Activated T-helper 1 cell treated with anti-CD3 and anti-CD28 coated beads, Interleukin-12 subunit alpha, Interleukin-12 subunit beta, Interleukin-2, Interleukin-4 antibody, amounts not matched to agents 30 ng/mL and 10 ng/mL and 1 ng/mL, durations not matched to agents 14 hours and 24 hours and 36 hours (primary cell): ENCODE measurements around the gene HSPG2. TPM values are rescaled to one million over a fixed set of nuclear protein-coding genes. Genes with fewer than 3 reads are reported as not detected.

Experiments
- DNase-seq: peaks from one replicate; pipeline ENCODE4 v3.0.0; 2021; ENCODE audit warnings: low spot score
- H3K27ac Mint-ChIP-seq: one replicate; pipeline ENCODE4 v1.8.0; 2021; ENCODE audit warnings: mild to moderate bottlenecking, mixed read lengths
- H3K27me3 Mint-ChIP-seq: one replicate; pipeline ENCODE4 v1.8.0; 2022; ENCODE audit warnings: mild to moderate bottlenecking, moderate library complexity, mixed read lengths; ENCODE audit not compliant: insufficient read depth
- H3K36me3 Mint-ChIP-seq: one replicate; pipeline ENCODE4 v1.8.0; 2021; ENCODE audit warnings: low read depth, mixed read lengths
- H3K4me1 Mint-ChIP-seq: one replicate; pipeline ENCODE4 v1.8.0; 2021; ENCODE audit warnings: low read depth, mixed read lengths
- H3K4me3 Mint-ChIP-seq: one replicate; pipeline ENCODE4 v1.8.0; 2021; ENCODE audit warnings: mild to moderate bottlenecking, moderate library complexity, mixed read lengths
- H3K9me3 Mint-ChIP-seq: one replicate; pipeline ENCODE4 v1.8.0; 2021; ENCODE audit warnings: mixed read lengths
- intact Hi-C: fragments of 100-400 bp; cut with micrococcal nuclease; formaldehyde crosslinking; loops from one replicate; pipeline ENCODE4 v1.15.1; 2024
- total RNA-seq: library from RNA; stranded (reverse); gene quantifications from 2 replicates; pipeline ENCODE4 v1.2.3, GENCODE V29; 2022

Gene HSPG2
- total RNA-seq, 1 donor from 2014 or later, result 2.4 TPM

- DNase-seq, result no peak
- H3K4me3 Mint-ChIP-seq, result no peak overlapping the region
- H3K36me3 Mint-ChIP-seq, result no peaks in the 10 kb centered on the region
These were observed 34.8 kb downstream of the HSPG2 start for GRCh38 chr1:21902026-21903012.

GRCh38 chr1:21901473-21901847 lies 35.6 kb downstream of the HSPG2 start:
- no peak for DNase-seq
- intact Hi-C loops, result no loop called here
- Mint-ChIP-seq H3K27ac (no peak overlapping the region), H3K36me3 (no peaks in the 10 kb centered on the region), H3K4me1 (peaks cover 12% of the 10 kb centered on the region), H3K9me3 (no peaks in the 10 kb centered on the region), H3K27me3 (no peaks in the 10 kb centered on the region), H3K4me3 (no peak overlapping the region)

More at GRCh38 chr1:21902026-21903012, 34.8 kb downstream of the HSPG2 start:
- Mint-ChIP-seq H3K27ac (no peak overlapping the region), H3K4me1 (peaks cover 12% of the 10 kb centered on the region), H3K27me3 (peaks cover 1% of the 10 kb centered on the region), H3K9me3 (no peaks in the 10 kb centered on the region)
- intact Hi-C loops, result no loop called here

GRCh38 chr1:21900766-21901472 lies 36.2 kb downstream of the HSPG2 start:
- Mint-ChIP-seq H3K4me3 (no peak overlapping the region), H3K27me3 (no peaks in the 10 kb centered on the region), H3K4me1 (peaks cover 12% of the 10 kb centered on the region), H3K36me3 (no peaks in the 10 kb centered on the region), H3K27ac (no peak overlapping the region), H3K9me3 (no peaks in the 10 kb centered on the region)
- no peak for DNase-seq
- intact Hi-C loops, result no loop called here

- no peak overlapping the region for H3K27ac Mint-ChIP-seq
- H3K36me3 Mint-ChIP-seq, result no peaks in the 10 kb centered on the region
- H3K27me3 Mint-ChIP-seq, result no peaks in the 10 kb centered on the region
- intact Hi-C loops, result no loop called here
- H3K4me1 Mint-ChIP-seq, result peaks cover 6% of the 10 kb centered on the region
- no peaks in the 10 kb centered on the region for H3K9me3 Mint-ChIP-seq
- no peak for DNase-seq
- no peak overlapping the region for H3K4me3 Mint-ChIP-seq
These were observed 37.1 kb downstream of the HSPG2 start for GRCh38 chr1:21899987-21900386.

GRCh38 chr1:21899267-21899810 lies 37.8 kb downstream of the HSPG2 start:
- intact Hi-C loops, result no loop called here
- DNase-seq, result no peak
- no peak overlapping the region for H3K4me3 Mint-ChIP-seq

GRCh38 chr1:21898326-21899200 lies 38.5 kb downstream of the HSPG2 start:
- H3K4me3 Mint-ChIP-seq, result no peak overlapping the region
- H3K9me3 Mint-ChIP-seq, result no peaks in the 10 kb centered on the region
- DNase-seq, result no peak
- intact Hi-C loops, result no loop called here
- H3K27ac Mint-ChIP-seq, result no peak overlapping the region
- peaks cover 2% of the 10 kb centered on the region for H3K27me3 Mint-ChIP-seq
- no peaks in the 10 kb centered on the region for H3K4me1 Mint-ChIP-seq
- H3K36me3 Mint-ChIP-seq, result no peaks in the 10 kb centered on the region

More at GRCh38 chr1:21899267-21899810, 37.8 kb downstream of the HSPG2 start:
- Mint-ChIP-seq H3K9me3 (no peaks in the 10 kb centered on the region), H3K27ac (no peak overlapping the region), H3K27me3 (no peaks in the 10 kb centered on the region), H3K4me1 (peaks cover 4% of the 10 kb centered on the region), H3K36me3 (no peaks in the 10 kb centered on the region)

GRCh38 chr1:21897844-21898243 lies 39.3 kb downstream of the HSPG2 start:
- H3K4me3 Mint-ChIP-seq, result no peak overlapping the region
- no peak for DNase-seq
- H3K9me3 Mint-ChIP-seq, result no peaks in the 10 kb centered on the region
- no peaks in the 10 kb centered on the region for H3K36me3 Mint-ChIP-seq
- intact Hi-C loops, result no loop called here
- no peaks in the 10 kb centered on the region for H3K4me1 Mint-ChIP-seq
- H3K27ac Mint-ChIP-seq, result no peak overlapping the region
- peaks cover 2% of the 10 kb centered on the region for H3K27me3 Mint-ChIP-seq

GRCh38 chr1:21896652-21897532 lies 40.2 kb downstream of the HSPG2 start:
- Mint-ChIP-seq H3K4me3 (no peak overlapping the region), H3K27ac (no peak overlapping the region), H3K4me1 (no peaks in the 10 kb centered on the region), H3K9me3 (no peaks in the 10 kb centered on the region), H3K36me3 (no peaks in the 10 kb centered on the region), H3K27me3 (peaks cover 2% of the 10 kb centered on the region)
- no peak for DNase-seq
- intact Hi-C loops, result no loop called here

- intact Hi-C loops, result no loop called here
- no peaks in the 10 kb centered on the region for H3K36me3 Mint-ChIP-seq
- peaks cover 2% of the 10 kb centered on the region for H3K27me3 Mint-ChIP-seq
- no peaks in the 10 kb centered on the region for H3K9me3 Mint-ChIP-seq
- H3K4me3 Mint-ChIP-seq, result no peak overlapping the region
- H3K4me1 Mint-ChIP-seq, result no peaks in the 10 kb centered on the region
- no peak for DNase-seq
- no peak overlapping the region for H3K27ac Mint-ChIP-seq
These were observed 41.1 kb downstream of the HSPG2 start for GRCh38 chr1:21896026-21896425.

GRCh38 chr1:21894034-21894881 lies 42.9 kb downstream of the HSPG2 start:
- no peak overlapping the region for H3K27ac Mint-ChIP-seq
- peaks cover 2% of the 10 kb centered on the region for H3K27me3 Mint-ChIP-seq
- H3K4me3 Mint-ChIP-seq, result no peak overlapping the region

More at GRCh38 chr1:21894034-21894881, 42.9 kb downstream of the HSPG2 start:
- Mint-ChIP-seq H3K9me3 (no peaks in the 10 kb centered on the region), H3K36me3 (no peaks in the 10 kb centered on the region), H3K4me1 (no peaks in the 10 kb centered on the region)
- intact Hi-C loops, result no loop called here
- DNase-seq, result no peak
